Measurements from ENCODE around the gene MEAF6. TPM values are rescaled to one million over a fixed set of nuclear protein-coding genes. Genes with fewer than 3 reads are reported as not detected.
A peak's percentile ranks its signal among the peaks of the same experiment; 100 is the strongest.
"Not testable (repeated sequence)": the region's sequence is repeated elsewhere in the genome, so short reads cannot be mapped to it uniquely, and the experiment has no call there.

MEAF6 gene
- polyA plus RNA-seq, 10 donors: 38.4 to 52.0 (median 45.8) TPM

- no peak for DNase-seq
Observed at GRCh38 chr1:37533317-37534093, 18.9 kb upstream of the MEAF6 start.

GRCh38 chr1:37532418-37533156 lies 18.0 kb upstream of the MEAF6 start:
- not testable (repeated sequence) for DNase-seq

- DNase-seq: not testable (repeated sequence)
Observed at GRCh38 chr1:37529888-37530287, 15.3 kb upstream of the MEAF6 start.

- DNase-seq: no peak
Observed at GRCh38 chr1:37519613-37520012, 5.0 kb upstream of the MEAF6 start.

GRCh38 chr1:37518929-37519328 lies 4.4 kb upstream of the MEAF6 start:
- DNase-seq: not testable (repeated sequence)

GRCh38 chr1:37518241-37518640 lies 3.7 kb upstream of the MEAF6 start:
- DNase-seq: not testable (repeated sequence)

GRCh38 chr1:37517569-37517968 lies 3.0 kb upstream of the MEAF6 start:
- DNase-seq: no peak

- DNase-seq: peak in 1 of 3 donors; percentile 1
Observed at GRCh38 chr1:37515185-37516034, 844 bp upstream of the MEAF6 start.

- peak in 2 of 3 donors; percentile 16 to 43 for DNase-seq
Observed at GRCh38 chr1:37513795-37514349, 694 bp downstream of the MEAF6 start.

- DNase-seq: no peak
Observed at GRCh38 chr1:37509181-37509580, 5.4 kb downstream of the MEAF6 start.

GRCh38 chr1:37506740-37507139 lies 7.8 kb downstream of the MEAF6 start:
- no peak for DNase-seq

- not testable (repeated sequence) for DNase-seq
Observed at GRCh38 chr1:37502791-37503190, 11.8 kb downstream of the MEAF6 start.

- DNase-seq: no peak
Observed at GRCh38 chr1:37502104-37502503, 12.5 kb downstream of the MEAF6 start.

- no peak for DNase-seq
Observed at GRCh38 chr1:37501661-37502060, 12.9 kb downstream of the MEAF6 start.

GRCh38 chr1:37498872-37499617 lies 15.5 kb downstream of the MEAF6 start:
- DNase-seq: no peak

GRCh38 chr1:37497832-37498231 lies 16.7 kb downstream of the MEAF6 start:
- DNase-seq: no peak

- no peak for DNase-seq
Observed at GRCh38 chr1:37495875-37496274, 18.7 kb downstream of the MEAF6 start.

- DNase-seq: no peak
Observed at GRCh38 chr1:37493336-37494098, 21.0 kb downstream of the MEAF6 start.

- DNase-seq: no peak
Observed at GRCh38 chr1:37487619-37487984, 27.0 kb downstream of the MEAF6 start.

All from muscle of back (tissue), 11 donors.